ENCODE measurements around the gene NGFR. TPM values are rescaled to one million over a fixed set of nuclear protein-coding genes. Genes with fewer than 3 reads are reported as not detected.

The NGFR gene
- total and polyA plus RNA-seq, 8 donors = 1.1 to 6.6 (median 3.1) TPM; not detected in 1

DNA sequence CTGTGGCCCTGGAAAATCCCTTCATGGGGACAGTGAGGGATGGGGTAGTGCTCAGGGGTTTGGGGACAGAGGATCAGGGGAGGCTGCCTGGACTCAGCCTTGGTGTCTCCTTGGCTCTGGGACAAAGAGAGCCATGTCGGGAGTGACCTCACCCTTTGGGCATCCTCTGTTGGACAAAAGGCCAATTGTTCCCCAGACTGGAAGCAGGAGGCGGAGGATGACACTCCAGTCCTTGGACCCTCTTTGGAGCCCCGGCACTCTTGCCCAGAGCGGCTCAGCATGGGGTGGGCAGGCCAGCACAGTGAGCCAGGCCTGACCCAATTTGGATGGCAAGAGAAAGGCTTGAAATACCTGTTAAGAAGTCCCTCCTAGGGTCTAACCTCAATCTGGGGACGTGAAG lies 41.0 kb upstream of the NGFR start:
- Histone ChIP-seq H3K36me3 (no peaks in the 10 kb centered on the region), H3K9me3 (no peaks in the 10 kb centered on the region), H3K4me3 (no peak overlapping the region), H3K4me1 (no peaks in the 10 kb centered on the region), H3K27me3 (peaks cover 0 to 51% (median 29%) of the 10 kb centered on the region in 3 donors), H3K27ac (no peak overlapping the region)
- peak in 1 of 2 donors; percentile 47 for DNase-seq
- 62 to 79% (median 71%) methylated on average over 5 of the region's 5 CpGs for WGBS, 5 donors
- intact Hi-C loops (cut with DNase I; ENCODE audit: low total_unique reads) = no loop called here
- TF ChIP-seq POLR2AphosphoS5 (IDR thresholded peaks at IDR 0.05) (no peak), EP300 (IDR thresholded peaks at IDR 0.05) (no peak), POLR2A (IDR thresholded peaks at IDR 0.05) (no peak)
- TF ChIP-seq, protein P1, sequence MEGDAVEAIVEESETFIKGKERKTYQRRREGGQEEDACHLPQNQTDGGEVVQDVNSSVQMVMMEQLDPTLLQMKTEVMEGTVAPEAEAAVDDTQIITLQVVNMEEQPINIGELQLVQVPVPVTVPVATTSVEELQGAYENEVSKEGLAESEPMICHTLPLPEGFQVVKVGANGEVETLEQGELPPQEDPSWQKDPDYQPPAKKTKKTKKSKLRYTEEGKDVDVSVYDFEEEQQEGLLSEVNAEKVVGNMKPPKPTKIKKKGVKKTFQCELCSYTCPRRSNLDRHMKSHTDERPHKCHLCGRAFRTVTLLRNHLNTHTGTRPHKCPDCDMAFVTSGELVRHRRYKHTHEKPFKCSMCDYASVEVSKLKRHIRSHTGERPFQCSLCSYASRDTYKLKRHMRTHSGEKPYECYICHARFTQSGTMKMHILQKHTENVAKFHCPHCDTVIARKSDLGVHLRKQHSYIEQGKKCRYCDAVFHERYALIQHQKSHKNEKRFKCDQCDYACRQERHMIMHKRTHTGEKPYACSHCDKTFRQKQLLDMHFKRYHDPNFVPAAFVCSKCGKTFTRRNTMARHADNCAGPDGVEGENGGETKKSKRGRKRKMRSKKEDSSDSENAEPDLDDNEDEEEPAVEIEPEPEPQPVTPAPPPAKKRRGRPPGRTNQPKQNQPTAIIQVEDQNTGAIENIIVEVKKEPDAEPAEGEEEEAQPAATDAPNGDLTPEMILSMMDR (IDR thresholded peaks at IDR 0.05) = no peak

DNA sequence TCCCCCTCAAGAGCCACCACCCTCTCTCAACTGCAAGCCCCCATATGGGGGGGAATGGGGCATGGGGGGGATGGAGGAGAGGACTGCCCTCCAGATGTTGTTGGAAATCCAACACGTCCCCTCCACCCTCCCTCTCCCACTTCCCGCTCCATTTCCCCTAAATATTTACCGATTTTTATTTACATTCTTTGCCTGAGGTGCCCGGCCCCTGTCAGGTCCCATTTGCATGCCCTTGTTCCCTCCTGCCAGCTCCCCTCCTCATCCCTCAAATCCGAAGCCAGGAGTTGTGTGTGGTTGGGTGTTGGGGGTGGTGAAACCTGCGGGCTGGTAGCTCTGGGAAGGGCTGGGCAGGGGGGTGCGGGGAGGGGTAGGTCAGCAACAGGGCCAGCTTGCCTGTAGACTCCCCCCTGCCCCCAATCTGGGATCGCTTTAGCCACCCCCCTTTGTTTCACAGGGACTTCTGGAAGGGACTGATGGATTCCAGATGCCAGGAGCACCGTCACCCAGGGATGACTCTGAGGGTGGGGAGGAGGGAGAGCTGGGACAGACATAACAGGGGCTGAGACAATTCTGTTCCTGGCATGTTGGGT lies 39.7 kb upstream of the NGFR start:
- intact Hi-C loops (cut with DNase I; ENCODE audit: low total_unique reads) = no loop called here
- H3K27me3 ChIP-seq = peaks cover 0 to 63% (median 40%) of the 10 kb centered on the region in 3 donors
- H3K4me3 ChIP-seq = no peak overlapping the region
- H3K9me3 ChIP-seq = no peaks in the 10 kb centered on the region
- TF ChIP-seq POLR2AphosphoS5 (IDR thresholded peaks at IDR 0.05) (no peak), POLR2A (IDR thresholded peaks at IDR 0.05) (no peak), EP300 (IDR thresholded peaks at IDR 0.05) (no peak)
- TF ChIP-seq, protein P1 (IDR thresholded peaks at IDR 0.05) = no peak
- 39 to 45% (median 39%) methylated on average over 8 to 9 of the region's 9 CpGs for WGBS, 5 donors
- H3K4me1 ChIP-seq = no peaks in the 10 kb centered on the region
- peak in 1 of 2 donors; percentile 69 for DNase-seq
- no peak overlapping the region for H3K27ac ChIP-seq
- no peaks in the 10 kb centered on the region for H3K36me3 ChIP-seq

DNA sequence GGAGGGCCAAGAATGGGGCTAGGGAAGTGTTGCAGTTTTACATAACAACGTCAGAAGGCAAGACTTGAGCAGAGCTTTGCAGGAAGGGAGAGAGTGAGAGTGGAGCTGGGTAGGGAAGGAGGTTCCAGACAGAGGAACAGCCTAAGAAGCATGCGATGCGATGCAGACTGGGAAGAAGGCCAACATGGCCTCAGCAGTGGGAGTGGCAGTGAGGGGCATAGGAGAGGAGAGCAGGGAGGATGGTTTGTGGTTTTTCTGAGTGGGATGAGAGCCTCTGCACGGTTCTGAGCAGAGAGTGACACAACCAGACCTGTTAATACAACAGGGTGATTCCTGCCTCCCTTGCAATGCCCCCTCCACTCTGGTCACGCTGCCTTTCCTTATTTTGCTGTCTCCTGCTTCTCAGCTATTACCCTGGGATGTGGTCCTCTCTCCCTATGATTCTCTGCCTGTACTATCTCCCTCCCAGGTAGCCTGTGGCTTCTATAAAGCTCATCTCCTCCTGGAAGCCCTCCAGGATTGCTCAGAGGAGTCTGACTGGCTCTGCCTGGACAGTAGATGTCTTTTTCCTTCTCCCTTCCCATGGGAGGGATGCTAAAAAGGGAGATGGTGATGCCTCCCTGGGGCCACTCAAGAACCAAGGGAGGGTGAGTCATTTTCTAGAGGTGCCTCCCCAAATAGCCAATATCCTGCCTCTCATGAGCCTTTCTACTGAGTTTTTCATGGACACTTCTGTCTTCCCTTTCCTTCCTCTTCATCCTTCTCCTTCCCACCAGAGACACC lies 38.7 kb upstream of the NGFR start:
- no peak overlapping the region for H3K4me3 ChIP-seq
- TF ChIP-seq, protein P1 (IDR thresholded peaks at IDR 0.05) = no peak
- TF ChIP-seq EP300 (IDR thresholded peaks at IDR 0.05) = no peak
- TF ChIP-seq POLR2AphosphoS5 (IDR thresholded peaks at IDR 0.05) = no peak
- TF ChIP-seq POLR2A (IDR thresholded peaks at IDR 0.05) = no peak
- H3K27me3 ChIP-seq = peaks cover 0 to 69% (median 50%) of the 10 kb centered on the region in 3 donors
- no peak overlapping the region for H3K27ac ChIP-seq
- DNase-seq = peak in 1 of 2 donors; percentile 84
- WGBS, 5 donors = 16 to 41% (median 34%) methylated on average over 5 of the region's 5 CpGs
- H3K4me1 ChIP-seq = no peaks in the 10 kb centered on the region
- intact Hi-C loops (cut with DNase I; ENCODE audit: low total_unique reads) = no loop called here
- no peaks in the 10 kb centered on the region for H3K36me3 ChIP-seq
- H3K9me3 ChIP-seq = no peaks in the 10 kb centered on the region

DNA sequence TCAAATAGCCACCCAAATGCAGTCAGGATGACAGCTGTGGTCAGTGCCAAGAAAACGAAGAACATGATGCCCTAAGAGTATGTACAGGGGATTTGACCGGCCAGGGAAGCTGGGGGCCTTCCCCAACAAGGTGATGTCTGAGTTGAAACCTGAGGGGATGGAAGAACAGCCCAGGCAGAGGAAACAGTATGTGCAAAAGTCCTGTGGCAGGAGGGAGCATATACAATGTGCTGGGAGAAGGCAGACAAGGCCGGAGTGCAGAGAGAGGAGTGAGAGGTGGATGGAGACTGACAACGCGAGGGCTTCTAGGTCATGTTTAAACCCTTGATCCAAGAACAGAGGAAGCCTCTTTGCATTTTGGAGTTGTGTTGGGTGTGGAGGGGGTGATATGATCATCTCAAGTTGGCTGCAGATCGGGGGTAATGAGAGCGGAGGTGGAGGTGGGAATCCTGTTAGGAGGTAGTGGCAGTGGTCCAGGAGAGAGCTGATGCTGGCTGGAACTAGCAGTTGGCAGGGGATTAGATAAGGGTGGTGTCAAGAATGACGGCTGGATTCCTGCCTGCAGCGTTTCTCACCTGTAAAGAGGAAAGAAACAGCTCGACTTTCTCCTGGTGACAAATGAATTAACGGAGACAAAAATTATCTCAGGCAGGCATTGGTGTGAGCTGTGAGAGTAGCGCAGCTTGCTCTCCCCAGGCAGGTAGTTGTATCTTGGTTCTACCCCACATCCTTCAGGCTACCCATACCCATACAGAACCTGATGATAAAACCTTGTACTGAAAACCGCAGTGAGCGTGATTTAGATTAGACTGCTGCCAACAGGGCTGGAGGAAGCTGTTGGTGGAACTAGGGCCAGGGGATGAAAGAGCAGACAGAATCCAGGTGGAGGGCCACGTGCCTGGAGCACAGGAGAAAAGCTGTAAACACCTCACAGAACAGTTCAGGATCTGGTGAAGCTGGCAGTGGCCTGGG lies 37.2 kb upstream of the NGFR start:
- WGBS, 5 donors = 46 to 62% (median 48%) methylated on average over 15 of the region's 15 CpGs
- Histone ChIP-seq H3K27ac (no peak overlapping the region), H3K36me3 (no peaks in the 10 kb centered on the region), H3K4me3 (no peak overlapping the region), H3K4me1 (no peaks in the 10 kb centered on the region), H3K9me3 (no peaks in the 10 kb centered on the region), H3K27me3 (peaks cover 0 to 78% (median 52%) of the 10 kb centered on the region in 3 donors)
- intact Hi-C loops (cut with DNase I; ENCODE audit: low total_unique reads) = no loop called here
- no peak for TF ChIP-seq EP300 (IDR thresholded peaks at IDR 0.05)
- TF ChIP-seq, protein P1 (IDR thresholded peaks at IDR 0.05) = no peak
- TF ChIP-seq POLR2AphosphoS5 (IDR thresholded peaks at IDR 0.05) = no peak
- no peak for TF ChIP-seq POLR2A (IDR thresholded peaks at IDR 0.05)
- DNase-seq = no peak
